K562 (cell line): ENCODE measurements around the gene CSNK1G1. TPM values are rescaled to one million over a fixed set of nuclear protein-coding genes. Genes with fewer than 3 reads are reported as not detected.

ENCODE experiments used
- ATAC-seq: fragments of 200-7000 bp; cut with Tn5 transposase; 3 replicates; pipeline ENCODE4 v1.9.1; 2020; ENCODE audit warnings: moderate library complexity
- BruUV-seq: library from RNA; stranded (reverse); fragments of 400-500 nt; replicated peaks from 2 replicates; lab custom pipeline; 2021; lab: Mats Ljungman, UMichigan
- CTCF ChIA-PET: fragments of 300-600 bp; formaldehyde crosslinking; extraction: SDS; loops from one replicate; lab custom pipeline; 2021; ENCODE audit warnings: low intra/inter-chr PET ratio; lab: Yijun Ruan, JAX
- POLR2A ChIA-PET: fragments of 300-600, 350-650 bp; sonication (Branson Sonifier 250); formaldehyde crosslinking; extraction: SDS; loops from one replicate; lab custom pipeline; 2021; ENCODE audit warnings: antibody characterized with exemption, inconsistent platforms; lab: Yijun Ruan, JAX
- DNase-seq, 4 experiments: peaks; one replicate each; pipeline versions ENCODE4 v3.0.0 to v3.0.0-alpha.2; 2011 to 2018; ENCODE audit warnings: low spot score in 3 of 4, mixed read lengths in 3 of 4; ENCODE audit errors: extremely low read depth in 1 of 4
- FAIRE-seq: peaks from 2 replicates; lab custom pipeline; 2011; peaks lifted over from hg19 to GRCh38; lab: Jason Lieb, UNC
- H2AFZ ChIP-seq: 2 replicates; pipeline ENCODE4 v1.6.0; 2011; ENCODE audit warnings: low read depth, low read length, control low read depth, inconsistent platforms
- H3K27ac ChIP-seq: fragments of 200-600 bp; 3 replicates; pipeline ENCODE4 v1.8.0; 2011; ENCODE audit warnings: low read depth, mild to moderate bottlenecking, control low read depth, inconsistent platforms, low read length, moderate library complexity, mixed read lengths; ENCODE audit errors: extremely low read depth
- H3K27me3 ChIP-seq, 2 experiments: fragments of 300-600 bp in 1 of 2; 2 replicates in 1 of 2; 3 replicates in 1 of 2; pipeline versions ENCODE4 v1.6.0 to v1.8.0; 2011; ENCODE audit warnings: inconsistent platforms in 2 of 2, low read length in 2 of 2, mild to moderate bottlenecking in 1 of 2, mixed read lengths in 1 of 2, moderate library complexity in 1 of 2; ENCODE audit not compliant: control insufficient read depth in 2 of 2, insufficient read depth in 2 of 2
- H3K36me3 ChIP-seq: fragments of 300-600 bp; 3 replicates; pipeline ENCODE4 v1.8.0; 2011; ENCODE audit warnings: mild to moderate bottlenecking, low read length, inconsistent platforms; ENCODE audit not compliant: control insufficient read depth, insufficient read depth
- H3K4me1 ChIP-seq, 2 experiments: fragments of 200-600 bp in 1 of 2; replicated peaks in 1 of 2; 2 replicates in 1 of 2; 3 replicates in 1 of 2; pipeline versions ENCODE4 v1.5.1 to v1.8.0; 2011; ENCODE audit warnings: inconsistent platforms in 2 of 2, low read length in 2 of 2, mild to moderate bottlenecking in 1 of 2, mixed read lengths in 1 of 2, moderate library complexity in 1 of 2; ENCODE audit not compliant: control insufficient read depth in 2 of 2, insufficient read depth in 2 of 2
- H3K4me2 ChIP-seq: 2 replicates; pipeline ENCODE4 v1.6.1; 2011; ENCODE audit warnings: low read length, control low read depth, inconsistent platforms, mixed read lengths; ENCODE audit not compliant: insufficient read depth
- H3K4me3 ChIP-seq: fragments of 200-600 bp; sonication (generic), shearing (Covaris generic); 2 replicates; pipeline ENCODE4 v1.5.1; 2016; ENCODE audit warnings: control low read depth, inconsistent platforms
- H3K79me2 ChIP-seq: fragments of 200-600 bp; 3 replicates; pipeline ENCODE4 v1.8.0; 2011; ENCODE audit warnings: low read length, inconsistent platforms; ENCODE audit not compliant: control insufficient read depth, insufficient read depth
- H3K9ac ChIP-seq, 2 experiments: 2 replicates each; pipeline versions ENCODE4 v1.6.0 to v1.6.1; 2011; ENCODE audit warnings: low read depth in 2 of 2, low read length in 2 of 2, control low read depth in 1 of 2, inconsistent platforms in 1 of 2, mild to moderate bottlenecking in 1 of 2, mixed read lengths in 1 of 2; ENCODE audit not compliant: insufficient read depth in 1 of 2
- H3K9me1 ChIP-seq: one replicate; pipeline ENCODE4 v1.6.0; 2011; ENCODE audit warnings: inconsistent platforms, mild to moderate bottlenecking, low read length, moderate library complexity; ENCODE audit not compliant: control insufficient read depth, insufficient read depth
- H3K9me3 ChIP-seq: replicated peaks from 2 replicates; pipeline ENCODE4 v1.5.1; 2011; ENCODE audit warnings: low read depth, low read length, inconsistent platforms; ENCODE audit not compliant: control insufficient read depth, insufficient read depth
- H4K20me1 ChIP-seq: replicated peaks from 2 replicates; pipeline ENCODE4 v1.6.1; 2011; ENCODE audit warnings: low read length, inconsistent platforms, mixed read lengths; ENCODE audit not compliant: control insufficient read depth, insufficient read depth
- GTF2E2 ChIP-seq: fragments of 200-800 bp; sonication (Bioruptor generic); IDR thresholded peaks from 2 replicates; pipeline ENCODE4 v1.6.1; 2016; ENCODE audit warnings: missing genetic modification characterization, missing compliant biosample characterization
- MAFG ChIP-seq: fragments of 450-650 bp; conservative IDR thresholded peaks from 2 replicates; pipeline ENCODE4 v1.6.1; 2016; ENCODE audit warnings: missing genetic modification characterization, missing compliant biosample characterization
- MAFK ChIP-seq: IDR thresholded peaks from 2 replicates; pipeline ENCODE4 v1.6.1; 2011; ENCODE audit warnings: low read length, improper control_type of control experiment
- MCM2 ChIP-seq: fragments of 450-650 bp; IDR thresholded peaks from 2 replicates; pipeline ENCODE4 v1.6.1; 2017; ENCODE audit warnings: low read depth, mild to moderate bottlenecking
- NFXL1 ChIP-seq: fragments of 450-650 bp; formaldehyde crosslinking; IDR thresholded peaks from 2 replicates; pipeline ENCODE4 v1.4.0; 2021; ENCODE audit warnings: mild to moderate bottlenecking
- NR2C2 ChIP-seq, 2 experiments: fragments of 200-800 bp in 1 of 2; sonication (Bioruptor generic) in 1 of 2; sonication (generic) in 1 of 2; formaldehyde crosslinking in 1 of 2; IDR thresholded peaks; 2 replicates each; pipeline versions ENCODE4 v1.6.1 to v1.8.0; 2016 to 2022; ENCODE audit warnings: mild to moderate bottlenecking in 1 of 2, missing compliant biosample characterization in 1 of 2, missing genetic modification characterization in 1 of 2, missing genetic modification reagents in 1 of 2
- SLC30A9 ChIP-seq: fragments of 250-450 bp; sonication (Bioruptor Pico); IDR thresholded peaks from 2 replicates; pipeline ENCODE4 v1.8.0; 2022; ENCODE audit warnings: mild to moderate bottlenecking, moderate library complexity
- SMARCC2 ChIP-seq: fragments of 450-650 bp; IDR thresholded peaks from 2 replicates; pipeline ENCODE4 v1.6.1; 2017; ENCODE audit warnings: antibody characterized with exemption, moderate library complexity, mild to moderate bottlenecking, low read depth
- SPI1 ChIP-seq: IDR thresholded peaks from 2 replicates; pipeline ENCODE4 v1.6.1; 2011; ENCODE audit warnings: low read depth, low read length, control low read depth, borderline replicate concordance
- TRIM28 ChIP-seq: fragments of 450-650 bp; IDR thresholded peaks from 2 replicates; pipeline ENCODE4 v1.6.1; 2017
- ZBTB1 ChIP-seq: sonication (generic); formaldehyde crosslinking; IDR thresholded peaks from 2 replicates; pipeline ENCODE4 v1.8.1; 2023; ENCODE audit warnings: missing genetic modification reagents, low read depth, mild to moderate bottlenecking, borderline replicate concordance
- ZNF316 ChIP-seq: fragments of 450-650 bp; IDR thresholded peaks from 2 replicates; pipeline ENCODE4 v1.6.1; 2016
- ZNF76 ChIP-seq: fragments of 250-450 bp; sonication (Bioruptor Pico); IDR thresholded peaks from 2 replicates; pipeline ENCODE4 v1.4.0; 2020; ENCODE audit warnings: mild to moderate bottlenecking, moderate library complexity, borderline replicate concordance
- WGBS: fragments of 100-300 bp; shearing (Covaris generic); methylation state at CpG from one replicate; pipeline ENCODE4 v1.1.6; 2016; ENCODE audit warnings: low coverage, mixed read lengths; ENCODE audit not compliant: insufficient coverage; ENCODE audit errors: missing lambda C conversion rate; 5-methylcytosine and 5-hydroxymethylcytosine counted together
- in situ Hi-C: fragments of 300-500 bp; cut with MboI; formaldehyde crosslinking; loops from 4 replicates; pipeline ENCODE4 v1.15.0; 2018; ENCODE audit warnings: inconsistent platforms, mixed read lengths
- intact Hi-C: fragments of 100-400 bp; cut with micrococcal nuclease; formaldehyde crosslinking; loops from 2 replicates; pipeline ENCODE4 v1.14.2; 2022
- polyA plus RNA-seq, 8 experiments: library from polyadenylated mRNA; depleted of rRNA in 4 of 8; stranded (reverse) in 5 of 8; unstranded in 3 of 8; fragments of >200 nt; fragmentation: Nextera tagmentation in 2 of 8; fragmentation: Illumina TruSeq in 1 of 8; extraction: Ambion mirVana in 2 of 8; extraction: Trizol in 1 of 8; gene quantifications; 2 replicates each; pipeline versions ENCODE4 v1.2.1 to v1.2.3, GENCODE V29; 2011 to 2014; ENCODE audit warnings: inconsistent platforms in 1 of 8, missing spikeins in 1 of 8
- total RNA-seq, 7 experiments: library from RNA; depleted of rRNA in 6 of 7; stranded (reverse); fragments of >200 nt in 6 of 7; fragmentation: Illumina TruSeq in 2 of 7; extraction: Trizol in 2 of 7; gene quantifications; 2 replicates each; pipeline versions ENCODE4 v1.2.1 to v1.2.3, GENCODE V29; 2011 to 2021; ENCODE audit warnings: low replicate concordance in 1 of 7

CSNK1G1 gene
- total and polyA plus RNA-seq, 9 of the 15 experiments (the other 6 are each of a cell fraction or from before 2014, with no cell fraction given), result 4.5 to 18.5 (median 9.5) TPM

- FAIRE-seq, result no peak
- Histone ChIP-seq H4K20me1 (no peaks in the 10 kb centered on the region), H3K27me3 (no peaks in the 10 kb centered on the region), H3K36me3 (no peaks in the 10 kb centered on the region), H3K9me1 (no peaks in the 10 kb centered on the region), H3K27ac (peak overlapping the region; percentile 36; the same call in 2 of the 3 replicates), H2AFZ (no peak overlapping the region), H3K9me3 (no peaks in the 10 kb centered on the region), H3K79me2 (peaks cover 33% of the 10 kb centered on the region), H3K4me3 (no peak overlapping the region), H3K9ac (0 out of 4 replicates have a peak overlapping the region, but pooled peaks of 1 of the 2 experiments have one; percentile 3), H3K4me1 (peaks cover 0 to 3% of the 10 kb centered on the region in 2 experiments; a peak in 2 of 5 replicates), H3K4me2 (peak overlapping the region; percentile 6; the same call in 1 of the 2 replicates)
- TF ChIP-seq ZNF76 (CRISPR knock-in tag), result no peak
- TF ChIP-seq SPI1, result peak; percentile 72; the same call in 1 of the 2 replicates
- ChIA-PET CTCF (no interaction called here), POLR2A (interaction anchor here (0.9 to 1.6 kb wide), 3 partner anchors 10 to 109 kb away, joined by 3 to 5 read pairs (median 4); no protein-coding TSS in a partner anchor)
- in situ Hi-C loops, result no loop called here
- WGBS, result 55% methylated on average over 7 of the region's 7 CpGs
- intact Hi-C loops, result no loop called here
- DNase-seq, result no peak
- BruUV-seq, result no TSS peak
- ATAC-seq, result peak; percentile 45; the same call in 2 of the 3 replicates
Observed at GRCh38 chr15:64285871-64286270, 70.1 kb downstream of the CSNK1G1 start.

GRCh38 chr15:64285150-64285549, 70.8 kb downstream of the CSNK1G1 start:
- Histone ChIP-seq H3K79me2 (peaks cover 33% of the 10 kb centered on the region), H3K4me3 (no peak overlapping the region), H3K27ac (0 out of 3 replicates have a peak overlapping the region, but pooled peaks have one; percentile 24), H3K4me2 (no peak overlapping the region), H3K9me3 (no peaks in the 10 kb centered on the region), H2AFZ (no peak overlapping the region), H3K9ac (no peak overlapping the region), H4K20me1 (no peaks in the 10 kb centered on the region), H3K27me3 (no peaks in the 10 kb centered on the region), H3K9me1 (no peaks in the 10 kb centered on the region), H3K36me3 (no peaks in the 10 kb centered on the region), H3K4me1 (peaks cover 0 to 3% of the 10 kb centered on the region in 2 experiments; a peak in 2 of 5 replicates)
- DNase-seq (no peak), ATAC-seq (no peak), FAIRE-seq (no peak)
- in situ Hi-C loops (no loop called here), intact Hi-C loops (no loop called here)
- WGBS, result 100% methylated on average over 1 of the region's 1 CpG
- ChIA-PET CTCF (no interaction called here), POLR2A (no interaction called here)
- BruUV-seq, result no TSS peak
- TF ChIP-seq ZBTB1 (CRISPR knock-in tag) (no peak), MAFG (tag) (peak; percentile 86), NR2C2 (CRISPR knock-in tag; IDR thresholded peaks at IDR 0.05) (no peak), NR2C2 (tag; IDR thresholded peaks at IDR 0.05) (no peak), MAFK (peak; percentile 87), MCM2 (no peak), TRIM28 (no peak), ZNF316 (peak; percentile 95), SMARCC2 (no peak), SLC30A9 (CRISPR knock-in tag) (no peak), NFXL1 (CRISPR knock-in tag) (no peak), GTF2E2 (tag) (no peak)
